HCT116 (cell line): ENCODE data around the gene CTNNB1. TPM values are rescaled to one million over a fixed set of nuclear protein-coding genes. Genes with fewer than 3 reads are reported as not detected.

Source experiments
- ATAC-seq: fragments of 200-7000 bp; cut with Tn5 transposase; 2 replicates; pipeline ENCODE4 v1.9.1; 2020; ENCODE audit warnings: mild to moderate bottlenecking, moderate library complexity
- BruUV-seq: library from RNA; stranded (reverse); fragments of 400-500 nt; replicated peaks from 2 replicates; lab custom pipeline; 2021; lab: Mats Ljungman, UMichigan
- CTCF ChIA-PET: fragments of 300-600 bp; sonication (Branson Sonifier 250); formaldehyde crosslinking; loops from one replicate; lab custom pipeline; 2021; ENCODE audit warnings: antibody characterized with exemption; lab: Charles Lee
- POLR2A ChIA-PET: fragments of 300-600, 350-600 bp; sonication (Branson Sonifier 250); formaldehyde crosslinking; loops from one replicate; lab custom pipeline; 2021; ENCODE audit warnings: antibody characterized with exemption; lab: Charles Lee
- RAD21 ChIA-PET, 2 experiments: fragments of 300-600 bp; sonication (Branson Sonifier 250); formaldehyde crosslinking; loops; one replicate each; lab custom pipeline; 2023; ENCODE audit warnings: low total read pairs in 2 of 2; ENCODE audit not compliant: uncharacterized antibody in 2 of 2, unreplicated experiment in 2 of 2, low non-redundant PET in 1 of 2; lab: Charles Lee
- DNase-seq: peaks from one replicate; pipeline ENCODE4 v3.0.0-alpha.2; 2010; ENCODE audit warnings: low read depth, low spot score
- H2AFZ ChIP-seq: fragments of 200-600 bp; shearing (Covaris generic), sonication (generic); 2 replicates; pipeline ENCODE4 v1.6.1; 2017; ENCODE audit warnings: low read depth, mixed run types, mixed read lengths, antibody characterized with exemption, low read length; ENCODE audit not compliant: poor library complexity, severe bottlenecking
- H3K27ac ChIP-seq: 2 replicates; pipeline ENCODE4 v1.5.1; 2012; ENCODE audit warnings: low read depth, low read length
- H3K27me3 ChIP-seq: fragments of 200-600 bp; sonication (generic); 2 replicates; pipeline ENCODE4 v1.6.1; 2016; ENCODE audit warnings: mixed run types, low read length, mixed read lengths; ENCODE audit not compliant: insufficient read depth
- H3K36me3 ChIP-seq, 2 experiments: fragments of 200-500 bp in 1 of 2; fragments of 200-600 bp in 1 of 2; sonication (Bioruptor generic) in 1 of 2; sonication (generic) in 1 of 2; 2 replicates each; pipeline versions ENCODE4 v1.5.1 to v1.6.1; 2014 to 2016; ENCODE audit warnings: low read length in 2 of 2, inconsistent platforms in 1 of 2, mixed read lengths in 1 of 2, mixed run types in 1 of 2; ENCODE audit not compliant: insufficient read depth in 2 of 2, control insufficient read depth in 1 of 2
- H3K4me1 ChIP-seq, 2 experiments: fragments of 200-600 bp in 1 of 2; sonication (generic) in 1 of 2; 2 replicates each; pipeline versions ENCODE4 v1.5.1 to v1.6.1; 2012 to 2017; ENCODE audit warnings: low read length in 2 of 2, inconsistent platforms in 1 of 2, mild to moderate bottlenecking in 1 of 2, mixed read lengths in 1 of 2, mixed run types in 1 of 2, moderate library complexity in 1 of 2; ENCODE audit not compliant: insufficient read depth in 2 of 2, control insufficient read depth in 1 of 2
- H3K4me2 ChIP-seq: fragments of 200-600 bp; sonication (generic); 2 replicates; pipeline ENCODE4 v1.6.1; 2017; ENCODE audit warnings: mixed run types, low read length, mixed read lengths
- H3K4me3 ChIP-seq, 2 experiments: fragments of 200-600 bp in 1 of 2; sonication (generic) in 1 of 2; replicated peaks in 1 of 2; 2 replicates each; pipeline ENCODE4 v1.5.1; 2011 to 2016; ENCODE audit warnings: low read length in 2 of 2, control low read depth in 1 of 2, low read depth in 1 of 2, mild to moderate bottlenecking in 1 of 2, mixed read lengths in 1 of 2, mixed run types in 1 of 2
- H3K79me2 ChIP-seq: fragments of 200-600 bp; sonication (generic); 2 replicates; pipeline ENCODE4 v1.6.1; 2017; ENCODE audit warnings: mild to moderate bottlenecking, mixed run types, low read length, moderate library complexity, mixed read lengths; ENCODE audit not compliant: insufficient read depth
- H3K9ac ChIP-seq: fragments of 200-600 bp; sonication (generic); 2 replicates; pipeline ENCODE4 v1.6.1; 2016; ENCODE audit warnings: low read length, mixed read lengths
- H3K9me2 ChIP-seq: fragments of 200-600 bp; sonication (generic), shearing (Covaris generic); 2 replicates; pipeline ENCODE4 v1.6.1; 2017; ENCODE audit warnings: mixed run types, mild to moderate bottlenecking, moderate library complexity; ENCODE audit not compliant: insufficient read depth
- H3K9me3 ChIP-seq, 2 experiments: fragments of 200-500 bp in 1 of 2; fragments of 200-600 bp in 1 of 2; sonication (Bioruptor generic) in 1 of 2; sonication (generic) in 1 of 2; 2 replicates each; pipeline ENCODE4 v1.6.1; 2014 to 2017; ENCODE audit warnings: low read length in 2 of 2, mixed read lengths in 2 of 2, inconsistent platforms in 1 of 2, low read depth in 1 of 2, mild to moderate bottlenecking in 1 of 2, mixed run types in 1 of 2, moderate library complexity in 1 of 2; ENCODE audit not compliant: control insufficient read depth in 1 of 2, insufficient read depth in 1 of 2
- H4K20me1 ChIP-seq: fragments of 200-600 bp; sonication (generic), shearing (Covaris generic); 2 replicates; pipeline ENCODE4 v1.6.1; 2017; ENCODE audit warnings: mixed run types, mild to moderate bottlenecking, moderate library complexity; ENCODE audit not compliant: insufficient read depth
- CBX3 ChIP-seq: IDR thresholded peaks from 2 replicates; pipeline ENCODE4 v1.6.1; 2012; ENCODE audit warnings: low read depth
- CEBPB ChIP-seq: IDR thresholded peaks from 2 replicates; pipeline ENCODE4 v1.6.1; 2012; ENCODE audit warnings: low read depth
- EGR1 ChIP-seq: IDR thresholded peaks from 2 replicates; pipeline ENCODE4 v1.6.1; 2012; ENCODE audit warnings: low read depth
- ELF1 ChIP-seq: IDR thresholded peaks from 2 replicates; pipeline ENCODE4 v1.6.1; 2012; ENCODE audit warnings: low read depth, borderline replicate concordance
- EZH2 ChIP-seq: fragments of 200-600 bp; sonication (generic); IDR thresholded peaks from 2 replicates; pipeline ENCODE4 v1.6.1; 2017; ENCODE audit warnings: antibody characterized with exemption, mixed run types
- EZH2phosphoT487 ChIP-seq: fragments of 200-600 bp; IDR thresholded peaks from 2 replicates; pipeline ENCODE4 v1.6.1; 2018; ENCODE audit warnings: antibody characterized with exemption, borderline replicate concordance
- JUND ChIP-seq: IDR thresholded peaks from 2 replicates; pipeline ENCODE4 v1.6.1; 2012
- ZFX ChIP-seq: fragments of 450-650 bp; IDR thresholded peaks from 2 replicates; pipeline ENCODE4 v1.6.1; 2017
- ZNF274 ChIP-seq: fragments of 200-500 bp; sonication (Bioruptor generic); IDR thresholded peaks from 2 replicates; pipeline ENCODE4 v1.6.1; 2014; ENCODE audit warnings: mild to moderate bottlenecking, low read depth, low read length, inconsistent platforms
- intact Hi-C: fragments of 100-400 bp; cut with micrococcal nuclease; formaldehyde crosslinking; loops from 2 replicates; pipeline ENCODE4 v1.10.0; 2022
- total RNA-seq: library from RNA; stranded (reverse); gene quantifications from one replicate; pipeline ENCODE4 v1.2.1, GENCODE V29; 2021; ENCODE audit not compliant: unreplicated experiment
- TF ChIP-seq, protein P1 (sequence below), 3 experiments: fragments of 200-600 bp in 1 of 3; sonication (generic) in 1 of 3; IDR thresholded peaks in 2 of 3; conservative IDR thresholded peaks in 1 of 3; 2 replicates each; pipeline ENCODE4 v1.5.1; 2012 to 2017; ENCODE audit warnings: low read depth in 2 of 3, low read length in 2 of 3, antibody characterized with exemption in 1 of 3, borderline replicate concordance in 1 of 3, control low read depth in 1 of 3, mild to moderate bottlenecking in 1 of 3, mixed read lengths in 1 of 3, mixed run types in 1 of 3, moderate library complexity in 1 of 3; ENCODE audit not compliant: insufficient read depth in 1 of 3
- TF ChIP-seq, protein P2 (sequence below): IDR thresholded peaks from 2 replicates; pipeline ENCODE4 v1.6.1; 2011; ENCODE audit warnings: mild to moderate bottlenecking, low read length, moderate library complexity; ENCODE audit not compliant: insufficient replicate concordance; ENCODE audit errors: extremely low read depth
- TF ChIP-seq, protein P3 (sequence below): IDR thresholded peaks from 2 replicates; pipeline ENCODE4 v1.6.1; 2012; ENCODE audit warnings: low read depth

Gene CTNNB1
- total RNA-seq, 1 experiment from 2014 or later: 265 TPM

DNA sequence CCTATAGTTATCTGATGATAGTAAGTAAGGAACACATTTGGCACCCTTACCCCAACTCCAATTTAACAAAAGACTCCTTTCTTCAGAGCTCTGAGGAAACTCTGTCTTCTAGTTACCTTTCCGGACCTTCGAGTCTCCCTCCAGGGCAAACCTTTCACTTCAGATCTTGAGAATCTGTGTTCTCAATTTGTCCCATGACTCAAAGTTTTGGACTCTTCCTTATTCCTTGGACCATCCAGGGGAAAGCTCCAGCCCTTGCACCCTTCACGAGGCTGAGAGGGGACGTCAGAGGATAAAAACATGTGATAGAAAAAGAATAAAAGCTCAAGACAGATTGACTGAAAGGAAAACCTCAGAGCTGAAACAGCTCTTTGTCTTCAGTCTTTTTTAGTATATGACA, 76.9 kb downstream of the CTNNB1 start:
- Histone ChIP-seq H3K9ac (no peak overlapping the region), H3K27me3 (no peaks in the 10 kb centered on the region), H3K4me2 (no peak overlapping the region), H4K20me1 (no peaks in the 10 kb centered on the region), H3K9me3 (peaks cover 0 to 6% of the 10 kb centered on the region in 2 experiments; a peak in 1 of 4 replicates), H3K27ac (no peak overlapping the region), H3K4me1 (peaks cover 0 to 9% of the 10 kb centered on the region in 2 experiments; a peak in 1 of 4 replicates), H3K4me3 (no peak overlapping the region), H3K36me3 (no peaks in the 10 kb centered on the region), H3K9me2 (no peaks in the 10 kb centered on the region), H2AFZ (no peak overlapping the region), H3K79me2 (no peaks in the 10 kb centered on the region)
- RAD21 ChIA-PET: no interaction called here
- intact Hi-C loops: no loop called here
- no TSS peak for BruUV-seq
- CTCF ChIA-PET: no interaction called here
- POLR2A ChIA-PET: no interaction called here
- DNase-seq (no peak), ATAC-seq (no peak)
- TF ChIP-seq EGR1 (no peak), ZFX (no peak)

DNA sequence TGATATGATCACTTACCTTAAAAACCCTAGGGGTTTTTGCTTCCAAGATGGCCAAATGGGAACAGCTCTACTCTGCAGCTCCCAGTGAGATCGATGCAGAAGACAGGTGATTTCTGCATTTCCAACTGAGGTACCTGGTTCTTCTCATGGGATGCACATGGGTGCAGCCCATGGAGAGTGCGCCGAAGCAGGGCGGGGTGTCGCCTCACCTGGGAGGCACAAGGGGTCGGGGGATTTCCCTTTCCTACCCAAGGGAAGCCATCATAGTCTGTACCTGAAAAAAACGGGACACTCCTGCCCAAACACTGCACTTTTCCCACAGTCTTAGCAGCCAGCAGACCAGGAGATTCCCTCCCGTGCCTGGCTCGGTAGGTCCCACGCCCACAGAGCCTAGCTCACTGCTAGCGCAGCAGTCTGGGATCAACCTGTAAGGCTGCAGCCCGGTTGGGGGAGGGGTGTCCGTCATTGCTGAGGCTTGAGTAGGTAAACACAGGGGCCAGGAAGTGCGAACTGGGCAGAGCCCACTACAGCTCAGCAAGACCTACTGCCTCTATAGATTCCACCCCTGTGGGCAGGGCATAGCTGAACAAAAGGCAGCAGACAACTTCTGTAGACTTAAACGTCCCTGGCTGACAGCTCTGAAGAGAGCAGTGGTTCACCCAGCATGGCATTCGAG, 78.6 kb downstream of the CTNNB1 start:
- H3K4me3 ChIP-seq: no peak overlapping the region
- H3K27me3 ChIP-seq: no peaks in the 10 kb centered on the region
- no peak for ATAC-seq
- H3K27ac ChIP-seq: no peak overlapping the region
- intact Hi-C loops: no loop called here
- BruUV-seq: no TSS peak
- peaks cover 0 to 6% of the 10 kb centered on the region in 2 experiments; a peak in 1 of 4 replicates for H3K9me3 ChIP-seq
- H3K79me2 ChIP-seq: no peaks in the 10 kb centered on the region
- ChIA-PET RAD21 (no interaction called here), POLR2A (no interaction called here), CTCF (no interaction called here)
- no peaks in the 10 kb centered on the region for H3K9me2 ChIP-seq
- H2AFZ ChIP-seq: no peak overlapping the region
- no peaks in the 10 kb centered on the region for H3K36me3 ChIP-seq
- H3K4me1 ChIP-seq: peaks cover 0 to 9% of the 10 kb centered on the region in 2 experiments; a peak in 1 of 4 replicates
- no peak overlapping the region for H3K4me2 ChIP-seq
- H4K20me1 ChIP-seq: no peaks in the 10 kb centered on the region
- DNase-seq: no peak
- no peak overlapping the region for H3K9ac ChIP-seq
- TF ChIP-seq, protein P1, sequence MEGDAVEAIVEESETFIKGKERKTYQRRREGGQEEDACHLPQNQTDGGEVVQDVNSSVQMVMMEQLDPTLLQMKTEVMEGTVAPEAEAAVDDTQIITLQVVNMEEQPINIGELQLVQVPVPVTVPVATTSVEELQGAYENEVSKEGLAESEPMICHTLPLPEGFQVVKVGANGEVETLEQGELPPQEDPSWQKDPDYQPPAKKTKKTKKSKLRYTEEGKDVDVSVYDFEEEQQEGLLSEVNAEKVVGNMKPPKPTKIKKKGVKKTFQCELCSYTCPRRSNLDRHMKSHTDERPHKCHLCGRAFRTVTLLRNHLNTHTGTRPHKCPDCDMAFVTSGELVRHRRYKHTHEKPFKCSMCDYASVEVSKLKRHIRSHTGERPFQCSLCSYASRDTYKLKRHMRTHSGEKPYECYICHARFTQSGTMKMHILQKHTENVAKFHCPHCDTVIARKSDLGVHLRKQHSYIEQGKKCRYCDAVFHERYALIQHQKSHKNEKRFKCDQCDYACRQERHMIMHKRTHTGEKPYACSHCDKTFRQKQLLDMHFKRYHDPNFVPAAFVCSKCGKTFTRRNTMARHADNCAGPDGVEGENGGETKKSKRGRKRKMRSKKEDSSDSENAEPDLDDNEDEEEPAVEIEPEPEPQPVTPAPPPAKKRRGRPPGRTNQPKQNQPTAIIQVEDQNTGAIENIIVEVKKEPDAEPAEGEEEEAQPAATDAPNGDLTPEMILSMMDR (IDR thresholded peaks at IDR 0.05 in 2 of 3, conservative IDR thresholded peaks at IDR 0.05 in 1 of 3; ENCODE audit: borderline replicate concordance in 1 of 3, insufficient read depth in 1 of 3, low read depth in 2 of 3, low read length in 2 of 3): no peak
- TF ChIP-seq JUND: no peak
- TF ChIP-seq ELF1: no peak
- TF ChIP-seq ZFX: no peak
- TF ChIP-seq CBX3: no peak
- no peak for TF ChIP-seq ZNF274
- no peak for TF ChIP-seq CEBPB
- no peak for TF ChIP-seq EZH2
- TF ChIP-seq EZH2phosphoT487: no peak
- TF ChIP-seq, protein P2, sequence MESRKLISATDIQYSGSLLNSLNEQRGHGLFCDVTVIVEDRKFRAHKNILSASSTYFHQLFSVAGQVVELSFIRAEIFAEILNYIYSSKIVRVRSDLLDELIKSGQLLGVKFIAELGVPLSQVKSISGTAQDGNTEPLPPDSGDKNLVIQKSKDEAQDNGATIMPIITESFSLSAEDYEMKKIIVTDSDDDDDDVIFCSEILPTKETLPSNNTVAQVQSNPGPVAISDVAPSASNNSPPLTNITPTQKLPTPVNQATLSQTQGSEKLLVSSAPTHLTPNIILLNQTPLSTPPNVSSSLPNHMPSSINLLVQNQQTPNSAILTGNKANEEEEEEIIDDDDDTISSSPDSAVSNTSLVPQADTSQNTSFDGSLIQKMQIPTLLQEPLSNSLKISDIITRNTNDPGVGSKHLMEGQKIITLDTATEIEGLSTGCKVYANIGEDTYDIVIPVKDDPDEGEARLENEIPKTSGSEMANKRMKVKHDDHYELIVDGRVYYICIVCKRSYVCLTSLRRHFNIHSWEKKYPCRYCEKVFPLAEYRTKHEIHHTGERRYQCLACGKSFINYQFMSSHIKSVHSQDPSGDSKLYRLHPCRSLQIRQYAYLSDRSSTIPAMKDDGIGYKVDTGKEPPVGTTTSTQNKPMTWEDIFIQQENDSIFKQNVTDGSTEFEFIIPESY: no peak
- TF ChIP-seq, protein P3, sequence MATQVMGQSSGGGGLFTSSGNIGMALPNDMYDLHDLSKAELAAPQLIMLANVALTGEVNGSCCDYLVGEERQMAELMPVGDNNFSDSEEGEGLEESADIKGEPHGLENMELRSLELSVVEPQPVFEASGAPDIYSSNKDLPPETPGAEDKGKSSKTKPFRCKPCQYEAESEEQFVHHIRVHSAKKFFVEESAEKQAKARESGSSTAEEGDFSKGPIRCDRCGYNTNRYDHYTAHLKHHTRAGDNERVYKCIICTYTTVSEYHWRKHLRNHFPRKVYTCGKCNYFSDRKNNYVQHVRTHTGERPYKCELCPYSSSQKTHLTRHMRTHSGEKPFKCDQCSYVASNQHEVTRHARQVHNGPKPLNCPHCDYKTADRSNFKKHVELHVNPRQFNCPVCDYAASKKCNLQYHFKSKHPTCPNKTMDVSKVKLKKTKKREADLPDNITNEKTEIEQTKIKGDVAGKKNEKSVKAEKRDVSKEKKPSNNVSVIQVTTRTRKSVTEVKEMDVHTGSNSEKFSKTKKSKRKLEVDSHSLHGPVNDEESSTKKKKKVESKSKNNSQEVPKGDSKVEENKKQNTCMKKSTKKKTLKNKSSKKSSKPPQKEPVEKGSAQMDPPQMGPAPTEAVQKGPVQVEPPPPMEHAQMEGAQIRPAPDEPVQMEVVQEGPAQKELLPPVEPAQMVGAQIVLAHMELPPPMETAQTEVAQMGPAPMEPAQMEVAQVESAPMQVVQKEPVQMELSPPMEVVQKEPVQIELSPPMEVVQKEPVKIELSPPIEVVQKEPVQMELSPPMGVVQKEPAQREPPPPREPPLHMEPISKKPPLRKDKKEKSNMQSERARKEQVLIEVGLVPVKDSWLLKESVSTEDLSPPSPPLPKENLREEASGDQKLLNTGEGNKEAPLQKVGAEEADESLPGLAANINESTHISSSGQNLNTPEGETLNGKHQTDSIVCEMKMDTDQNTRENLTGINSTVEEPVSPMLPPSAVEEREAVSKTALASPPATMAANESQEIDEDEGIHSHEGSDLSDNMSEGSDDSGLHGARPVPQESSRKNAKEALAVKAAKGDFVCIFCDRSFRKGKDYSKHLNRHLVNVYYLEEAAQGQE: no peak
